ENCODE measurements around the gene STUM.

- TF ChIP-seq CTCF (conservative IDR thresholded peaks at IDR 0.05 in 1 of 2, IDR thresholded peaks at IDR 0.05 in 1 of 2; ENCODE audit: extremely low read depth in 1 of 2, insufficient read depth in 1 of 2, low read depth in 1 of 2, low read length in 2 of 2) (no peak), EZH2 (IDR thresholded peaks at IDR 0.05; ENCODE audit: borderline replicate concordance, low read length) (no peak)
Observed at GRCh38 chr1:226650236-226650841, 101.8 kb downstream of the STUM start.
